CD1c-positive myeloid dendritic cell (primary cell): ENCODE data around the gene ALKBH5.
A peak's percentile ranks its signal among the peaks of the same experiment; 100 is the strongest.
"Not testable (repeated sequence)": the region's sequence is repeated elsewhere in the genome, so short reads cannot be mapped to it uniquely, and the experiment has no call there.

Experiments used
- DNase-seq: peaks from one replicate; pipeline ENCODE4 v3.0.0-alpha.2; 2016; ENCODE audit errors: extremely low spot score

ALKBH5 gene

GRCh38 chr17:18185832-18186626 lies 2.4 kb downstream of the ALKBH5 start:
- DNase-seq: peak; percentile 44

GRCh38 chr17:18186627-18186982 lies 3.0 kb downstream of the ALKBH5 start:
- no peak for DNase-seq

GRCh38 chr17:18187226-18187625 lies 3.6 kb downstream of the ALKBH5 start:
- DNase-seq: no peak

GRCh38 chr17:18187821-18188761 lies 4.5 kb downstream of the ALKBH5 start:
- DNase-seq: no peak

GRCh38 chr17:18190628-18191235 lies 7.1 kb downstream of the ALKBH5 start:
- DNase-seq: no peak

- DNase-seq: no peak
Observed at GRCh38 chr17:18191236-18191667, 7.6 kb downstream of the ALKBH5 start.

- no peak for DNase-seq
Observed at GRCh38 chr17:18191967-18192366, 8.3 kb downstream of the ALKBH5 start.

- DNase-seq: no peak
Observed at GRCh38 chr17:18194394-18194793, 10.8 kb downstream of the ALKBH5 start.

GRCh38 chr17:18194804-18195203 lies 11.2 kb downstream of the ALKBH5 start:
- DNase-seq: no peak

- DNase-seq: no peak
Observed at GRCh38 chr17:18195246-18195645, 11.6 kb downstream of the ALKBH5 start.

- DNase-seq: no peak
Observed at GRCh38 chr17:18197535-18198194, 14.0 kb downstream of the ALKBH5 start.

- DNase-seq: no peak
Observed at GRCh38 chr17:18198530-18198929, 14.9 kb downstream of the ALKBH5 start.

GRCh38 chr17:18201108-18201507 lies 17.5 kb downstream of the ALKBH5 start:
- DNase-seq: no peak

- DNase-seq: no peak
Observed at GRCh38 chr17:18203308-18203707, 19.7 kb downstream of the ALKBH5 start.

- DNase-seq: no peak
Observed at GRCh38 chr17:18205861-18206260, 22.2 kb downstream of the ALKBH5 start.

- no peak for DNase-seq
Observed at GRCh38 chr17:18206962-18207361, 23.3 kb downstream of the ALKBH5 start.

GRCh38 chr17:18208092-18208491 lies 24.5 kb downstream of the ALKBH5 start:
- no peak for DNase-seq

- no peak for DNase-seq
Observed at GRCh38 chr17:18213666-18214270, 30.1 kb downstream of the ALKBH5 start.

- not testable (repeated sequence) for DNase-seq
Observed at GRCh38 chr17:18216906-18217305, 33.3 kb downstream of the ALKBH5 start.

GRCh38 chr17:18217412-18218015 lies 33.9 kb downstream of the ALKBH5 start:
- peak; percentile 72 for DNase-seq
